Adipose tissue (tissue), 3 donors: ENCODE data around the gene DUS4L. TPM values are rescaled to one million over a fixed set of nuclear protein-coding genes. Genes with fewer than 3 reads are reported as not detected.

ENCODE experiments used
- H3K27ac ChIP-seq: one replicate; pipeline ENCODE4 v1.5.1; 2013; ENCODE audit warnings: low read depth, low read length
- WGBS, 3 donors: extraction: QIAGEN DNeasy Blood & Tissue Kit; methylation state at CpG; one replicate each; pipeline ENCODE4 v1.1.7; 2013; 5-methylcytosine and 5-hydroxymethylcytosine counted together
- polyA plus RNA-seq, 3 donors: library from polyadenylated mRNA; stranded (reverse); fragments of 200-250 nt; gene quantifications; one replicate each; pipeline ENCODE4 v1.2.3, GENCODE V29; 2013
- donor health status: healthy with polysubstance abuse.
- donor health status: Bipolar disorder and iron deficiency.
- donor health status: healthy.

Gene DUS4L
- polyA plus RNA-seq, 3 donors = 2.0 to 6.2 (median 2.6) TPM

DNA sequence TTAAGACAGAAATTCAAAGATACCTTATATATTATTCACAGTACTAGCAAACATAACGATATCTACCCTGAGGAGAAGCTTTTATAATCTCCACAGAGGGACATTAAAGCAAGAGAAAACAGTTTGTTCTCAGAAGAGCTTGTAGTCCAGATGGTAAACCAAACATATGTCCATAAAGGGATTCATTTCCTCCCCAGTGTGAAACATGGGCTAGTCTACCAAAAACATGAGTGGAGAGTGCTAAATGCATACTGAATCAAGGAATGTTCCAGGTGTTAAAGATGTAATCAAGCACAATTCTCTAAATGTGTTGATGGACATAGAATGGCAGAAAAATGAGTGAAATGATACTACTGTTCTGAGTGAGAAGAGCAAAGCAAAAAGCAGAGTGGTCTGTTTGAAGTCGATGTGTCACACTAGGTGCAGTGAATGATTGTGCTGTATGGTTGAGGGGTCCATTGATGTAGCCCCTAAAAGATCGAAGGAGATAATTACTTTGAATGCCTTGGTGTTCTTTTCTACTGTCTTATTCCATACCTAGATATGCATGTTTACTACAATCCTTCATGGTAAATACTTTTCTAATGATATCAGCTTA is 41.5 kb downstream of the DUS4L start:
- 95 to 98% (median 96%) methylated on average over 3 of the region's 3 CpGs for WGBS, 3 donors

DNA sequence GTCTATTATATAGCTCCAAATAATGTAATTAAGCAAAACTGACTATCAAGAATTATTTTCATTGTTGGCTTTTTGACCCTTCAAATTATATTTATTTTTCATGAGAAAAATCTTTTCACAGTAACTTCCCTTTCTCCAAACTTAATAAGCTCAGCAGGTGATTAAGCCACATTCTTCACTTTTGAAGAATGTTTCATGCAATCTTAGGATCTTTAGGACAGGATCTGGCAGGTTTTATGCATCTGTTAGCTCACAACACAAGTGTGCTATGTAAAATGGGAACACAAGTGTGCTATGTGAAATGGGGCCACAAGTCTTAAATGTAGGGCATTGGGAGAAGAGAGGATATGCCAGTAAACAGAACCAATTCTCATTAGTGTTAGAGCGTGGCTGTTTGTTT is 42.5 kb downstream of the DUS4L start:
- 96 to 97% (median 97%) methylated on average over 1 of the region's 1 CpG for WGBS, 3 donors
- no peak overlapping the region for H3K27ac ChIP-seq

More for the DNA sequence above, 41.5 kb downstream of the DUS4L start:
- no peak overlapping the region for H3K27ac ChIP-seq

DNA sequence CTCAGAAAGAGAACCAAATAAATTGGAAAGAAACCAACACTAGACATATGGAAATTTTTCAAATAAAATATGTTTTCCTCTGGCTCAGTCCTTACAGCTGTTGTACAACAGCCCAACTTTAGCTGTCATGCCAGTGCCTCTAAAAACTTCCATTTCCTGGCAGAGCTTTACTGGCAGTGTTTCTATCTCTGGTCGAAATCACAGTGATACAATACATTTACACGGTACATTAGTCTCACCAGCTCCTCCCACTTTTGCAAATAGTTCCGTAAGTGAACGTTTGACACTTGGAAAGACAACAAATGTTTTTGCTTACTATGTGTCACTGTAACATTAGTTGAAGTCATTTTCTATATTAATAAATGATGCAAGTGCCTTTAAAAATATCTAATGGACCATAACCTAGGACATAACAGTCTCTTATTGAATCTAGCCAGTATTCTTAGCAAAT is 46.1 kb downstream of the DUS4L start:
- no peak overlapping the region for H3K27ac ChIP-seq

DNA sequence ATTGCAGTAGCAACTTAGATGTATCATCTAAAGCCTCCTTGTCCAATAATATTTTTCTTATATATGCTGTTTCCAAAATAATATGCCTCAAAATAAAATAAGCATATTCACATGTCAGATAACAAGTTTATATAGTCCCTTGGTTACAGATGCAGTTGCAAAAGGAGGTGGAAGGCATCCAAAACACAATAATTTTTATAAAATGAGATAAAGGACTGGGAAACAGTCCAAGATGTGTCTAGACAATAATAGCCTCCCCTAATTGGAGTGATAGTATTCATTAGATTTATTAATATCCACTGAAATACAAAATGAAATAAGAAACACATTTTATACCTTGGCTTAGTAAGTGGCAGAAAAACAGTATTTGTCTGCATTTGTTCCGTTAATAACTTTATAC is 46.6 kb downstream of the DUS4L start:
- H3K27ac ChIP-seq = no peak overlapping the region
- WGBS, 3 donors = 64 to 84% (median 68%) methylated on average over 1 of the region's 1 CpG

More for the DNA sequence above, 46.1 kb downstream of the DUS4L start:
- 48 to 54% (median 52%) methylated on average over 4 of the region's 4 CpGs for WGBS, 3 donors

DNA sequence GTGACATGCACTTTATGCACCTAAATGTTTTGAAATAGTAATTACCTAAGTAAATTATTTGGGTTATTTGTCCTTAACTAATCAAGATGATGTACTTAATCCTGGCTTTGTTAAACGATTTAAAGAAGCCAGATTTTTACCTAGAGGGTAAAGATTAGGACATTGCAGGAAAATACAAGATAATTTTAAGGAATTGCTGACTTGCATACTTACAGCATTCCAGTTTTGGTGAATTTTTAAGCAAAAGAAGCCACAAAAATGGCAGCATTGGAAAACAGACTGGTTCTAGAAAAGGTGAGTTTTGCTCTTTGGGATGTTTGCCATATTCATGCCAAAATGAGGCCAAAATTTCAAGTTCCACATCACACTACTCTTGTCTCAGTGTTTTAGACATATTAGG is 49.7 kb downstream of the DUS4L start:
- WGBS, 3 donors = 91 to 94% (median 92%) methylated on average over 1 of the region's 1 CpG
- no peak overlapping the region for H3K27ac ChIP-seq

DNA sequence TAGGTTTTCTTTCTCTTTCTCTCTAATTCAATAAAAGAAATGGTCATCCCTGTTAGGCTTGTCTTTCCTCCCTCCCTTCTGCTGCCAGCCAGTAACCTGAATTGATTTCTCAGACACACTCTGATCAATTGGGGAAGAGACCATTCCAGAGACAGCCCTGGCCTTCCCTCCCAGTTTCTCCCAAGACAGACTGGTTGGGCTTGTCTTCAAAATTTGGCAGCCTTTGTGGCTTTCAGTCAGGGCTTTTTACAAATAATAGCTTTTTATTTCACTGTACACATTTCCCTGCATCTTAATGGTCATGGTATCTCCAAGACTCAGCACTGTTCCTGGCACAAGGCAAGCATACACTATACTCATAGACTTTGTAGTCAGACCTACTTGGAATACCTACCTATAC is 50.2 kb downstream of the DUS4L start:
- H3K27ac ChIP-seq = no peak overlapping the region

DNA sequence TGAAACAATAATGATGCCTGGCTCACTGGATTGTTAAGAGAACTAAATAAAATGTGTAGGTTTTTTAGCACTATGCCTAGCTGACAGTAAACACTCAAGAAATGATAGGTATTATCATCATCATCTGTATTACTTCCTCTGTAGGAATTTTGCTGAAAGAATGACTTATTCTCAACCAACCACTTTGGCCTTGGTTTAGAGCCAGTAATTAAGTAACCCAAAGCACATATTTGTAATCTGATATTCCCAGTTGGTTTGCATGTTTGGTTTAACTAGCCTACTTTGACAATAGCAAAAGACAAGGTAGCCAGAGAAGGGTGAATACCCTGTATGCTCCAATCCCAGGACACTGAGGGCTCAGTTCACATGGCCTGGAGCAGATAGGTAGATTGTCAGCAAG is 50.7 kb downstream of the DUS4L start:
- H3K27ac ChIP-seq = no peak overlapping the region

DNA sequence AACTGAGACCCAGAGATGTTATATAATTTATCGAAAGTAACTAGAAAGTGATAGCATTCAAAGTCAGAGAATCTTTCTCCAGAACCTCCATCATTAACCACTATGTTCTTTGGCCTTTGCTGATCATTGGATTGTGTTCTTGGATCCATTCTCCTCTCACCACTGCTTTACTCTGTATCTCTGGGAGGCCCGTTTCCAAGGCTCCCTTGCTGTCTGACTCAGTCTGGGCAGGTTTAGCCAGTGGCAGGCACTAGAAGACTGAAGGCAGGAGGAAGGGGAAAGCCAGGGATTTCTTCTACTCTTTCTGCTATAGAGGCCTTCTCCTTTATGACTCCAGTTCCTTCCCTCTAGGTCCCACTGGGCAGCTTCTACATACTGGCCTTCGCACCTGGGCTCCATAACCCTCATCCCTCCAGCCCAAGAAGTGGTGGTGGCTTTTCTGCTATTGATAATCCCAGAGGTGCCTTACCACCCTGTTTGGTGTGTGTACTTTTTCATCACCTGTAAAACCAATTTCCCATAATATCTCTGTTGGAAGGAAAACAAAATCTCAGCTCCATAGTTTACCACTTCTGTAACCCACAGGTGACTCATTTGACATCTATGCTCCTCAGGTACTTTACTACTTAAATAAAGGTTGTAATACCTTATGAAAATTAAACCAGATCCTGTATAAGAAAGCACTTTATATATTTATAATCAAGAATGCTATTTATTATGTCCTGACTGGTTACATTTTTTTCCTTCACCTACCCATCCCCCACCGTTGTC is 52.3 kb downstream of the DUS4L start:
- 90 to 97% (median 95%) methylated on average over 4 of the region's 4 CpGs for WGBS, 3 donors

DNA sequence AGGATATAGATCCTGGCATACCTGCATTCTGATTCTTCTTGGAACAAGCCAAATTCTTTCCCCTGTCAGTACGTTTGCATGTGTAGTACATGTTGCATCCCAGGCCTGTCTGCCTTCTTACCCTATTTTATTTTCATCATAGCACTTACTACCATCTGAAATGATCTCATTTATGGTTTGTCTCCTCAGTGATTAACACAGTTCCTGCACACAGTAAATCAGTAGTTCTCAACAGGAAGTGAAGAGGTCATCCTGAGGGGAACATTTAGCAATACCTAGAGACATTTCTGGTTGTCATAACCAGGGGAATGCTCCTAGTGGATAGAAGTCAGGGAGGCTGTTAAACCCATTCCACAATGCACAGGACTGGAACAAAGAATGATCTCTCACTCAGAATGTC is 58.7 kb downstream of the DUS4L start:
- H3K27ac ChIP-seq = no peak overlapping the region
- 58 to 67% (median 64%) methylated on average over 1 of the region's 1 CpG for WGBS, 3 donors

More for the DNA sequence above, 52.3 kb downstream of the DUS4L start:
- H3K27ac ChIP-seq = no peak overlapping the region

DNA sequence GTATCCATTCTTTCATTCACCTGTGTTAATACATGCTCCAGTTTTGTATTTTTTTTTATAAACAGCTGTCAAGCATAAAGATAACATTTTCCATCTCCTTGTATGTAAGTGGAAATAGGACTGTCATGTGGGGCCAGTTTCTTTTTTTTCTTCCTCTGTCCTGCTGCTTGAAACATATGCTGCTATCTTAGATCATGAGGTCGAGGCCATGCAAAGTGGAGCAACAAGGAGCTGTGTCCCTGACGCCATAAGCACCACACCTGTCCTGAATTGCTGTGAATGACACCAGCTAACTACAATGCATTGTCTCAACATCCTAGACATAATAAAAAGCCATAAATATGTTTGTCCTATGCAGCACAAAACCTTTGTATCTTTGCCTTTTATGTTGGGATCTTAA is 59.1 kb downstream of the DUS4L start:
- H3K27ac ChIP-seq = no peak overlapping the region

DNA sequence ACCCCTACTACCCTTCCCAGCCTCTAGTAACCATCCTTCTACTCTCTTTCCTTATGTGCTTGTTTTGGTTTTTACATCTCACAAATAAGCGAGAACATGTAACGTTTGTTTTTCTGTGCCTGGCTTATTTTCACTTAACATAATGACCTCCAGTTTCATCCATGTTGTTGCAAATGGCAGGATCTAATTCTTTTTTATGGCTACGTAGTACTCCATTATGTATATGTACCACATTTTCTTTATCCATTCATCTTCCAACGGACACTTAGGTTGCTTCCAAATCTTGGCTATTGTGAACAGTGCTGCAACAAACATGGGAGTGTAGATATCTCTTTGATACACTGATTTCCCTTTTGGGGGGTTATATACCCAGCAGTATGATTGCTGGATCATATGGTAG is 63.2 kb downstream of the DUS4L start:
- no peak overlapping the region for H3K27ac ChIP-seq
- WGBS, 3 donors = 92 to 98% (median 97%) methylated on average over 4 of the region's 4 CpGs

More for the DNA sequence above, 59.1 kb downstream of the DUS4L start:
- 64 to 86% (median 69%) methylated on average over 2 of the region's 2 CpGs for whole genome bisulfite sequencing, 3 donors

Other genes with a start within 250 kb of the DUS4L start
- under 1 TPM in 1 of 3 donors, not detected in 2; 0.01 TPM for gene GPR22, start 93.9 kb upstream of the DUS4L start, polyA plus RNA-seq
- gene COG5, start 51 bp upstream of the DUS4L start, polyA plus RNA-seq = 10 to 100 TPM in 1 of 3 donors, 1 to 10 TPM in 2; 8.8 to 11.1 (median 9.8) TPM
- gene BCAP29, start 16.3 kb downstream of the DUS4L start, polyA plus RNA-seq = 10 to 100 TPM; 22.2 to 54.4 (median 48.6) TPM
- gene SLC26A4, start 96.9 kb downstream of the DUS4L start, polyA plus RNA-seq = 1 to 10 TPM in 1 of 3 donors, under 1 TPM in 2; 0.30 to 1.9 (median 0.31) TPM
- 10 to 100 TPM in 1 of 3 donors, 1 to 10 TPM in 2; 5.4 to 11.4 (median 9.4) TPM for gene CBLL1, start 180.2 kb downstream of the DUS4L start, polyA plus RNA-seq
- gene SLC26A3, start 239.3 kb downstream of the DUS4L start, polyA plus RNA-seq = under 1 TPM; 0.05 to 0.27 (median 0.11) TPM